ENCODE data around the gene ERN1. TPM values are rescaled to one million over a fixed set of nuclear protein-coding genes. Genes with fewer than 3 reads are reported as not detected.

The ERN1 gene
- total RNA-seq, 4 donors from 2014 or later = 17.2 to 30.0 (median 24.0) TPM

DNA sequence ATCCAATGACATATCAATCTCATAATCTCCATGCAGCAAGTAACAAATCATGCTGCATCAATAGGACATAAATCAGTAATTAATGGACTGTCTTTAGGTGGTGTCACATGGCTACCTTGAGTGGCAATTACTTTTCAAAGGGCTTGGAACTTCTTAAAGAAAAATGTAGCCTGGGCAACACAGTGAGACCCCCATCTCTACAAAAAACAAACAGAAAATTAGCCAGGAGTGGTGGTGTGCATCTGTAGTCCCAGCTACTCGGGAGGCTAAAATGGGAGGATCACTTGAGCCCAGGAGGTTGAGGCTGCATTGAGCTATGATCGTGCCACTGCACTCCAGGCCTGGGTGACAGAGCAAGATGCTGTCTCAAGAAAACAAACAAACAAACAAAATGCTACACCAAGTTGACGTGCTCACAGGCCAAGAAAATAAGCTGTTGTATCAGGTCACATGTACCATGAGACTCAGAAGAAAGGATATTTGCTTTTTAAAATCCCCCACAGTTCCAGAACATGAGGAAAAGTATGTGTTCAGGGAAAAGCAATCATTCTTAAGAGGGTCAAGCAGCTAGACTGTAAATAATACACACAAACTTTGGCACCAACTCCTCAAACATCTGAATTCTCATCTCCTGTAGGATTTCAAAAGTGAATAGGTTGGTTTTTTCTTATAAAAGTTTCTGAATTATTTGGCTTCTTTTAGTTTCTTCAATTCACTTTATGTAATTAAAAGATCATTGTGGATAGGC, 23.8 kb upstream of the ERN1 start:
- TF ChIP-seq, protein P1, sequence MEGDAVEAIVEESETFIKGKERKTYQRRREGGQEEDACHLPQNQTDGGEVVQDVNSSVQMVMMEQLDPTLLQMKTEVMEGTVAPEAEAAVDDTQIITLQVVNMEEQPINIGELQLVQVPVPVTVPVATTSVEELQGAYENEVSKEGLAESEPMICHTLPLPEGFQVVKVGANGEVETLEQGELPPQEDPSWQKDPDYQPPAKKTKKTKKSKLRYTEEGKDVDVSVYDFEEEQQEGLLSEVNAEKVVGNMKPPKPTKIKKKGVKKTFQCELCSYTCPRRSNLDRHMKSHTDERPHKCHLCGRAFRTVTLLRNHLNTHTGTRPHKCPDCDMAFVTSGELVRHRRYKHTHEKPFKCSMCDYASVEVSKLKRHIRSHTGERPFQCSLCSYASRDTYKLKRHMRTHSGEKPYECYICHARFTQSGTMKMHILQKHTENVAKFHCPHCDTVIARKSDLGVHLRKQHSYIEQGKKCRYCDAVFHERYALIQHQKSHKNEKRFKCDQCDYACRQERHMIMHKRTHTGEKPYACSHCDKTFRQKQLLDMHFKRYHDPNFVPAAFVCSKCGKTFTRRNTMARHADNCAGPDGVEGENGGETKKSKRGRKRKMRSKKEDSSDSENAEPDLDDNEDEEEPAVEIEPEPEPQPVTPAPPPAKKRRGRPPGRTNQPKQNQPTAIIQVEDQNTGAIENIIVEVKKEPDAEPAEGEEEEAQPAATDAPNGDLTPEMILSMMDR (IDR thresholded peaks at IDR 0.05) = no peak
- no peak for TF ChIP-seq POLR2A (IDR thresholded peaks at IDR 0.05)
- H3K4me3 ChIP-seq = no peak overlapping the region
- no peaks in the 10 kb centered on the region for H3K27me3 ChIP-seq
- H3K27ac ChIP-seq = no peak overlapping the region
- H3K36me3 ChIP-seq = peaks cover 0 to 31% (median 0%) of the 10 kb centered on the region in 3 donors
- H3K4me1 ChIP-seq = peaks cover 0 to 16% (median 0%) of the 10 kb centered on the region in 4 donors
- no peaks in the 10 kb centered on the region for H3K9me3 ChIP-seq
- DNase-seq = no peak

GRCh38 chr17:64152428-64153125, 22.6 kb upstream of the ERN1 start:
- Histone ChIP-seq H3K9me3 (no peaks in the 10 kb centered on the region), H3K36me3 (peaks cover 0 to 36% (median 0%) of the 10 kb centered on the region in 3 donors), H3K4me1 (peaks cover 0 to 18% (median 0%) of the 10 kb centered on the region in 4 donors), H3K27ac (no peak overlapping the region), H3K4me3 (no peak overlapping the region), H3K27me3 (no peaks in the 10 kb centered on the region)
- TF ChIP-seq POLR2A (IDR thresholded peaks at IDR 0.05) = no peak
- TF ChIP-seq, protein P1 (IDR thresholded peaks at IDR 0.05) = no peak
- DNase-seq = no peak

- Histone ChIP-seq H3K4me1 (peaks cover 0 to 24% (median 3%) of the 10 kb centered on the region in 4 donors), H3K36me3 (peaks cover 0 to 36% (median 0%) of the 10 kb centered on the region in 3 donors), H3K4me3 (no peak overlapping the region), H3K27me3 (no peaks in the 10 kb centered on the region), H3K9me3 (no peaks in the 10 kb centered on the region), H3K27ac (no peak overlapping the region)
- TF ChIP-seq, protein P1 (IDR thresholded peaks at IDR 0.05) = no peak
- TF ChIP-seq POLR2A (IDR thresholded peaks at IDR 0.05) = no peak
- no peak for DNase-seq
Measured at GRCh38 chr17:64151016-64151368, 21.0 kb upstream of the ERN1 start.

- Histone ChIP-seq H3K9me3 (no peaks in the 10 kb centered on the region), H3K27ac (peak overlapping the region in 1 of 4 donors; percentile 27), H3K36me3 (peaks cover 0 to 36% (median 0%) of the 10 kb centered on the region in 3 donors), H3K4me1 (peaks cover 0 to 20% (median 3%) of the 10 kb centered on the region in 4 donors), H3K4me3 (no peak overlapping the region), H3K27me3 (no peaks in the 10 kb centered on the region)
- no peak for TF ChIP-seq POLR2A (IDR thresholded peaks at IDR 0.05)
- TF ChIP-seq, protein P1 (IDR thresholded peaks at IDR 0.05) = no peak
- DNase-seq = peak in 1 of 3 donors; percentile 55
Measured at GRCh38 chr17:64150237-64151015, 20.5 kb upstream of the ERN1 start.

DNA sequence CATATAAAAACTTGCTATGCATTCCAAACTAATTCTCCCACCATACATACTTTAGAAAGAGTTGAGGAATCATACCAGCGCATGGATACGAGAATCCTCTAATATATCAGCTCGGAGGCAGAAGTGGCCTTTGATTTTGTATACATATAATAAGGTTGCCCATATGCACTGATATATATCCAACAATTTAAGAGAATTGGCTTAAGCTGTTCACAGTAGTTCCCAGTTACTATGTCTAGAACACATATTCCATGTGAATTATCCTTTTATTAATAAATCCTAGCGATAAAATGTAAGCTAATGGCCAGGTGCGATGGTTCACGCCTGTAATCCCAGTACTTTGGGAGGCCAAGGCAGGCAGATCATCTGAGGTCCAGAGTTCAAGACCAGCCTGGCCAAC, 19.3 kb upstream of the ERN1 start:
- DNase-seq = no peak
- H3K4me1 ChIP-seq = peaks cover 0 to 20% (median 3%) of the 10 kb centered on the region in 4 donors
- H3K4me3 ChIP-seq = no peak overlapping the region
- TF ChIP-seq, protein P1 (IDR thresholded peaks at IDR 0.05) = no peak
- TF ChIP-seq POLR2A (IDR thresholded peaks at IDR 0.05) = no peak
- H3K9me3 ChIP-seq = no peaks in the 10 kb centered on the region
- peaks cover 0 to 33% (median 0%) of the 10 kb centered on the region in 3 donors for H3K36me3 ChIP-seq
- no peak overlapping the region for H3K27ac ChIP-seq
- no peaks in the 10 kb centered on the region for H3K27me3 ChIP-seq

Measured in Peyer's patch (tissue), 4 donors.